RCC 7860 (cell line): ENCODE measurements around the gene TTC6.

Experiments used
- DNase-seq: peaks from one replicate; pipeline ENCODE4 v3.0.0-alpha.2; 2015; ENCODE audit warnings: low spot score
- FAIRE-seq: peaks from 2 replicates; lab custom pipeline; 2012; peaks lifted over from hg19 to GRCh38; lab: Jason Lieb, UNC

TTC6 gene

DNA sequence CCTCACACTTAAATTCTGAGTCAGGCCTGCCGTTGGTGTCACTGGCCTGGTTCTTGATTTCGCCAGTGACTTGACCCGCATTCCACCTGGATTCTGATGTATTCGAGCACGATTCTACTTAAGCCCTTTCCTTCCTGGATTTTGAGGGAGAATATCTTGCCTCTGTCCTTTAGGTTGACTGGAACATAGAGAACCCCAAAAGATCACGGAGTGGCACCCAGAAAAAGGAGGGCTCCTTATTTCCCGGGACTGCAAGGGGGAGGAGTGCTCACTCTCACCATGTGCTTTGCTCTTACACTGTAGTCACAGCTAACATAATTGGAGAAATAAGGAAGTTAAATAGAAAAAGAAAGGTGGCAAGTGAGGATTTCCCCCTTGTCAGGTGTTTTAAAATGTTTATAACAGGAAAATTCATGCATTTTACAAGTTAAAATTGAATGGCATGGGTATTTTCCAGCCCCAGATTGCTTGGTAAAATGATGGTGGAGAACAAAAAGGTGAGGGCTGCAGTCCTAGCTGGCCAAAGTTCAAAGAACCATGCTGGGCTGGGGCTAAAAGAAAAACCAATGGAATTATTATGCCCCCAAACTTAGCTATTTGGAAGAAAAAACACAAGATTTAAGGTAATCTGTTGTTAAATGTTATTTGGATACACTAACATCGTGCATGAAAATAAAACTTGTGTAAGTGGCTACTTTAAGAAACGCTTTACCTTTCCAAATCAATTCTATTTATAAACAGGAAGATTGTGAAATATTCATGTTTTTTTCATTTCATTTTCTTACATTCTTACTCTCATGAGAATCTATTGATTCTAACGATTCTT, 9.2 kb upstream of the TTC6 start:
- no peak for FAIRE-seq
- no peak for DNase-seq

DNA sequence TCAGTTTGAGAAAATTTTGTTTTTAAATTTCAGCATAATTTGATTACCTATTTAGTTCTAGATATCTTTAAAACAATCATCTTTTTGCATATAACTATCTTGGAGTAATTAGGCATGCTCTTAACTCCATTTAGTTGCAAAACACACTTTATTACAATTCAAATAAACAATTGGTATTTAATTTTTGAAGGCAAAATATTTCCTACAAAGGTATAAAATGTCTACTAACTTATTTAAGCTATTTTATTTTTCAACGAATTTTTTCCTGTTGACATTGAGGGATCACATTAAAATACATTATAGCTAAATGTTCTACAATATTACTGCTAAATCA, 8.7 kb upstream of the TTC6 start:
- FAIRE-seq (no peak), DNase-seq (no peak)

DNA sequence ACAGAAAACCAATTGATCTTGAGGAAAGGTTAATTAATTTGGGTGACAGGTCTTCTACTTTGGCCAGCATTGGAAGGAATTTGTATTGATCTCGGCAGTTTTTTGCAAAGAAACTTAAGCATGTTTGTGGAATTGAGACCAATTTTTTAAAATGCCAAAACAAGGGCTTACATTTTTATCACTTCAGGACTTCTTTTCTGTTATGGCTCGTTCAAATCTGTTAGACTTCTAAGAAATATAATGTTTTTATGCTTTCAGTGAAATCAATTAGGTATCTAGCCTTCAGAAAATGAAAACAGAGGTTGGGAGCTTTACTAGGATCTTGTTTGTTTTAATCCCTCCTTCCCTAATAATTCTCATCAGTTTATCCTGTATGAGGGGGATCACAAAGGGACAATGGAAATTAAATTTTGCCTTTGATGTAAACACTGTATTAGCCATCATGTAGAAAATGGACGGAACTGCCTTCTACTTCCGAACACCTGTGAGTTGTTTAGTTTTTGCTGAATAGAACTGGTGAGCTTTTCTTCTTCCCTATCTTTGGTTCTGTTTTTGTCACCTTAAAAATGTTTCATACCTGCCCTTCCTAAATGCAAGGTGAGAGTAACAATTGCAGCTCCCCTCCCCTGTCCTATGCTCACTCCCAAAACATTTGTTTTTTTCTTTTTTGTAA, 8.2 kb upstream of the TTC6 start:
- FAIRE-seq: no peak
- DNase-seq: no peak

DNA sequence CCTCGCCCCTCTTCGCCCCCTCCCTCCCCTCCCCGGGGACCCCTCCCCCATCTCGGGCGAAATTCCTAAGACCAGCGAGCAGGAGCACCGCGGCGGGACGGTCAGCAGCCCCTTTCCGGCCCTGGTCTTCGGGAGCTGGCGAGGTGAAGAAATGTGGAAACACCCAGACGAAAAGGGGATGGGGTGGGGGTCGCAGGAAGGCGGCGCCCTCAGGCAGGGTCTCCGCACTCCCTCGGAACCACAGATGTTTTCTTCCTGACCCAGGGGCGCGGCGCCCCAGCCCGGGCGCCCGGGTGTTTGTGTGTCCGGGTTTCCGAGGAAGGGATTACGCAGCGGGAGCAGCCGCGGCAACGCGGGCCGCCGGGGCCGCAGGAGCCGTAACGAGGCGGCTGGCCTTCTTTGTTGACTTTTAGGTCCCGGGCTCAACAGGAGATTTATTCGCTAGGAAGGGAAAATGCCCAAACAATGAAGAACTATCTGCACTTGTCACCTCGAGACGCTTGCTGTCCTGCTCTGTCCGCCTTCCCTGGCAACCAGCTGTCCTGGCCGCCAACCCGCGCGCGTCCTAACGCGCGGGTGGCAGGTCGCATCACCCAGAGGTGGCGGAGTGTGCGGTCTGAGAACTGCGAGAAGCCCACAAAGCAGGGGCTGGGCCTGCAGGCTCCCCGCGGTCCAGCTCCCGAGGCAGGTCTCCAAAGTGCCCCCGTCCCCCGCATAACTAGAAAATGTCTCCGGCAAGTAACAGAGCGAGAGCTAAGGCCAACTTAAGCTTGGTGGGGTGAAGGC, 7.4 kb upstream of the TTC6 start:
- no peak for DNase-seq
- FAIRE-seq: no peak

DNA sequence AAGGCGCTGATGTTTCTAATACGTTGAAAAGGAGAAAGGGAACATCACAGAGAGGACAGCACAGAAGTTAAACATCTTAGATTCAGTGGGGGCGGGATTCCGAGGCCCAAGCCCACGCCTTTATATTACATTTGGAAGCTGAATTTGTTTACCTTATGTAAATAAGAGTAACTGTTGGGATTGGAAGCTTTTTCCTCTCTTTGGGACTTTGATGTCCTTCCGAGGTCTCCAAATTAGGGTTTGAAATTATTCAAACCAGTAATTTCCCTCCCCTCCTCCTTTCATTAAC, 6.8 kb upstream of the TTC6 start:
- FAIRE-seq (no peak), DNase-seq (no peak)

DNA sequence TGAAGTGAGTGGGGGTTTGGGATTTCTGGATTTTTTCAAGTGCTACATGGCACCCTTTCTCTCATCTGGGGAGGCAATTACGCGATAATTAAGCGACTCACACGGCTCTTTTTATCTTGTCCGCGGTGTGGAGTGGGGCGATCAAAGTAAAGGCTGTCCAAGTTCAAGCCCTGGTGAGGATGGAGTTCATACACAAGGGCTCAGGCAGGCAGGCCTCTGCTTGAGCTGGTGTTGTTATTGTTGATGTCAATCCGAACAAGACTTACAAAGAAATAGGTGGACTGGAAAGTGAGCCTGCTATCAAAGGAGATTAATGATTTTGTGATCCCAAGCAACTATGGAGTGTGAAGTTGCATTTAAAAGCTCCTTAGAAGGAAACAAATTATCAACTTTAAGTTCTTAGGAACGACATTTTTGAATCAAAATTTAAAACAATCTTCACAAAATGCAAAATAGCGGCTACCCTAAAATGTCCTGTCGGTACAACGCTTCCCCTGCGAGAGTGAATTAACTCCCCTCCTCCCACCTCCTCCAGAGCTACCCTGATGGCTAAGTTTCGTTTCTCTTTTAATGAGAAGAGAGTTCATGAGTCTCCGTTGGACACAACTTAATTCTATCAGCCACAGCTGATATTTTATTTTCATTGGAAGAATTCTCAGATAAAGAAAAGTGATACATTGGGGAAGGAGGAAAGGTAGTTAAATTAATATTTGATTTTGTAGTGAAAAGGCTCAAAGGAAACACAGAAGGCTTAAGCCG, 6.3 kb upstream of the TTC6 start:
- FAIRE-seq: no peak
- DNase-seq: no peak

DNA sequence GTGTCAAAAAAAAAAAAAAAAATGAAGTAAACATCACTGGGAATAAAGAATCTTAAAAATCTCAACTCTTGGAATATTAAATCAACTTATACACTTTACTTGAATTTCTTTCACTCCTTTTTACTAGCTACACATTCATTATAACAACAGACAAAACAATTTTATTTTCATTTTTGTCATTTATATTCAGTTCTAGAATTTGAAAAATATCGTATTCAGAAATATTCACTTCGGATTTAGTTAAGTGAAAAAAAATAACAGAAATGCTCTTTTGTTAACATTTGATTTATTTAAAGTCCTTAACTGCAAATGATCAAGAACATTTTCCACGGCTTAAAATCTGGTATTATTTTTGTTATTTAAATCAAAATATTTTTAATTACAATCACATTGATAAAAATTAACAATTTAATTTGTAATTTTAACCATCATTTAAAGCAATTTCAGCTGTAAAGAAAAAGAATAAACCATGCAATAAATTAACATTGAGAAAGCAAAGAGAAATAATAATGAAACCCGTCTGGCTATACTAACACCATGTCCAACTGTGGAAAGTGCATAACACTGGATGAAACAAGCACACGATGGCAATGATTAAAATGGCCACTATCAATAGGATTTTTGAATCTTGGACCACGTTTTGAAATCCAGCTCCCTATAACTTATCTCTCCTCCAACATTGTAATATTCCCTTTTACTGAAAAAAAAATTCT, 5.6 kb upstream of the TTC6 start:
- no peak for FAIRE-seq
- no peak for DNase-seq

DNA sequence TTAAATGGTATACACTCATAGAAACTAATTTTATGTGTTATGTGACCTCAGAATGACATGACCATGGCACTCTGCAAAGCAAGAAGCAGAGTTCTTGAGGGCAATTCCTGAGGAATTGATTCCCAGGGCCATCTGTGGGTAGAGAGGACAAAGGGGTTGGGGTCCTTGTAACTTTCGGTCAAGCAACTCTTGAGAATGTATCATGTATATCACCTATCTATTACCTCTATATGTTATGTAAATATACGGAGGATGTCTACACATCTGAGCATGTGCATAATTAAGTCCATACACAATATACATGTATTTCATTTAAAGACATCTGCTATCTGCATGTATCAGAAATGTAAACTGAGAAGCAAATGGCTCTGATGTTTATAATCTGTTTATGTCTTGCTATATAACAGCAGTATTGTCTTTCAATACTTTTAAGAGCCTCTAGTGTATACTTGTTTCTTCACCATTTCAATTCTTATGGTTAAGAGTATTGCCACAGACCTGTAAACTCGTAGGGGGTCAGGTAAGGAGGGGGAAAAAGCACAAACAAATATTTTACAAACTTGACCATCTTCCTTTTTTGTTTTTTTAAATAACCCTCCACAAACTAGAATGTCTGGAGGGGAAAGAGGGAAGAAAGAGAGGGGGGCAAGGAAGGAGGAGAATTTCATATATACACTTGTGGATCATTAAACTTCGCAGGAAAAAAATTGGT, 4.8 kb upstream of the TTC6 start:
- DNase-seq (no peak), FAIRE-seq (no peak)

DNA sequence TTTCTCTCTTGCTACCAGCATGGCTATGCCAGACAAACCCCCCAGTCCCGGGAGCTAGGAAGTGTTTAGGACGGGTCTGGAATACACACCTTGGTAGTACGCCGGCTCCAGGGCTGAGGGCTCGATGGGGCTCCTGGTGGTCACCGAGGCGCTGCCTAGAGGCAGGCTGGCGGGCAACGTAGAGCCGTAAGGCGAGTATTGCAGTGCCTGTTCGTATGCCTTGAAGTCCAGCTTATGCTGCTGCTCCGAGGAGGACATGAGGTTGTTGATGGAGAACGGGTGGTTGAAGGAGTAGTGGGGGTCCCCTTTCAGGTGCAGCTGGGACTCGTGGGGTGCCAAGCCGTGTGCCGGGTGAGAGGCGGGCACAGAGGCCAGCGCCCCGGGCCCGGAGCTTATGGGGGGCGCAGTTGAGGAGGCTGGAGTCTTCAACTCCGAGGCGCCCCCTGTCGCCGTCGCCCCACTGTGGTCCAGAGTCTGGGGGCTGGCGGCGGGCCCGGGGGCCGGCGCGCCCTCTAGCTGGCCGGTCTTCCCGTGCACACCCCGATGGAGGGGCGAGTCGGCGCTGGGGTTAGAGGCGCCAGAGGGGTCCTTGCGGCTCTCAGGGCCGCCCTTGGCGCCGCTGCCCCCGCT, 4.0 kb upstream of the TTC6 start:
- FAIRE-seq (no peak), DNase-seq (no peak)

DNA sequence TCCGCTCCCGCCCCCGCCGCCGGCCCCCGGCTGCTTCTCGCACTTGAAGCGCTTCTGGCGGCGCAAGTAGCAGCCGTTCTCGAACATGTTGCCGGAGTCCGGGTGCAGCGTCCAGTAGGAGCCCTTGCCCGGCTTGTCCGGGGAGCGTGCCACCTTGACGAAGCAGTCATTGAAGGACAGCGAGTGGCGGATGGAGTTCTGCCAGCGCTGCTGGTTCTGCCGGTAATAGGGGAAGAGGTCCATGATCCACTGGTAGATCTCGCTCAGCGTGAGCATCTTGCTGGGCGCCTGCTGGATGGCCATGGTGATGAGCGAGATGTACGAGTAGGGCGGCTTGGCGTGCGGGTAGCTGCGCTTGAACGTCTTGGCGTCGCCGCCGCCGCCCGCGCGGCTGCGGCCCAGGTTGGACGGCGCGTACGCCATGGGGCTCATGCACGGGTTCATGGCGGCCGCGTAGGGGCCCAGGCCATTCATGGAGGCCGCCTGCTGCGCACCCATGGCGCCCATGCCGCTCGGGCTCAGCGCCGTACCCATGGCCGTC, 3.4 kb upstream of the TTC6 start:
- DNase-seq: no peak
- no peak for FAIRE-seq

DNA sequence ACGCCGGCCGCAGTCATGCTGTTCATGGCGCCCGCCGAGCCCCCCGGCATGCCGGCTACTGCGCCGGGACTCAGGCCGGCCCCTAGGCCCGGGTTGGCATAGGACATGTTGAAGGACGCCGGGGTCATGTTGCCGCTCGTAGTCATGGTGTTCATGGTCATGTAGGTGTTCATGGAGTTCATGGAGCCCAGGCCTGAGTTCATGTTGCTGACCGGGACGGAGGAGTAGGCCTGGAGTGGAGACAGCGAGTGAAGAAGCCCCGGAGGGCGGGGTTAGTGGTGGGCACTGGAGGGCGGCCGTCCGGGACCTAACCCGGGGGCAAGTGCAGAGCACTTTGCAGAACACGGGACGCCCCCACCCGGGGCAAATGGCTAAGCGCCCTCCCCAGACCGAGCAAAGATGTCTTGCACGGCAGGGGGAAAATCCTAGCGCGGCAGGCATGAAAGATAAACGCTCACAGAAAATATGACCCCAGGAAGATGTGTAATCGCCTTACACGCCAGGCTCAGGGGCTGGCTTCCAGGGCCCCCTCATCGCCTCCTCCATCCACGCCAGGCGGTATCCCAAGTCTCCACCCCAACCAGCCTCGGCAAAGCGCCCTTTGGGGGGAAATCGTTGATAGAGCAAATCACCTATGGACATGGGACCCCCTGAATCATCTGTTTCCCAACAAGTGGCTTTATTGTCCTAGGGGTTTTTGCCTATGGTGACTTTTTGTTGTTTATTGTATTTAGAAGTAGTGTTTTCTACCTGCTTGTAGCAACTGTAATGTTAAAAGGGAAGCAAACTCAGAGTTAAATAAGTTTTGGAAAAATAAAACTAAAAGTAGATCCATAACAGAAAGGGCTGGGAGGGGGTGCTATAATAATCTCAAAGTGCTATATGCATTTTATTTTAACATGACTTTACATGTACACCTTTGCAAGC, 2.7 kb upstream of the TTC6 start:
- DNase-seq: no peak
- no peak for FAIRE-seq

DNA sequence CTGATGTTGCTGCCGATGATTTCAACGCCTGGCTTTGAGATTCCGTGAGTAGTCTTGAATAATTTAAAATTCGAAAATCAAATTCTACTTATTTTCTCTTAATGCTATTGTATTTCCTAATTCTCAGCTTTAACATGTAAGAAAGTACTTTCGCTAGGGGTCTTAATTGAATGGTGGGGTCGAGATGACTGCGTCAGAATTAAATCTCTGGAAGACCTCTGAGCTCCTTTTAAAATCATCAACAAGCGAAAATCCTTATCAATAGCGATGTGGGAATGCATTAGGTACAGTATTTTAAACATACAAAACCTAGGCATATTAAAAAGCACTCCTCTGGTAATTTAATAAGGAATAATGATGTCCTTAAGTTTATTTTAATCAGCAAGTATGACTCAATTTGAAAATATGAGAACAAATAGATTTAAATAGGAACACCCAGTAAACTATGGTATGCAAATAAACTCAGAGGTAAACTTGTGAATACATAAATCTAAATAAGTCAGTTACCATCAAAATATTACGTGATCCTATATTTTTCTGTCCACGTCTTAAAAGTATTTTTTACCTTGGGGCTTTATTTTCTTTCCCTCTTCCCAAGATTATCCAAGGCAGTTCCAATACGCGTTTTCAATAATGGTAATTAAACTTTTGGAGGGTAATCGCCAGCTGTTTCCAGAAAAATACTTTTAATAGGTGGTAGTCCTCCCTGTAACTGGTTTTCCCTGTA, 1.8 kb upstream of the TTC6 start:
- DNase-seq: no peak

DNA sequence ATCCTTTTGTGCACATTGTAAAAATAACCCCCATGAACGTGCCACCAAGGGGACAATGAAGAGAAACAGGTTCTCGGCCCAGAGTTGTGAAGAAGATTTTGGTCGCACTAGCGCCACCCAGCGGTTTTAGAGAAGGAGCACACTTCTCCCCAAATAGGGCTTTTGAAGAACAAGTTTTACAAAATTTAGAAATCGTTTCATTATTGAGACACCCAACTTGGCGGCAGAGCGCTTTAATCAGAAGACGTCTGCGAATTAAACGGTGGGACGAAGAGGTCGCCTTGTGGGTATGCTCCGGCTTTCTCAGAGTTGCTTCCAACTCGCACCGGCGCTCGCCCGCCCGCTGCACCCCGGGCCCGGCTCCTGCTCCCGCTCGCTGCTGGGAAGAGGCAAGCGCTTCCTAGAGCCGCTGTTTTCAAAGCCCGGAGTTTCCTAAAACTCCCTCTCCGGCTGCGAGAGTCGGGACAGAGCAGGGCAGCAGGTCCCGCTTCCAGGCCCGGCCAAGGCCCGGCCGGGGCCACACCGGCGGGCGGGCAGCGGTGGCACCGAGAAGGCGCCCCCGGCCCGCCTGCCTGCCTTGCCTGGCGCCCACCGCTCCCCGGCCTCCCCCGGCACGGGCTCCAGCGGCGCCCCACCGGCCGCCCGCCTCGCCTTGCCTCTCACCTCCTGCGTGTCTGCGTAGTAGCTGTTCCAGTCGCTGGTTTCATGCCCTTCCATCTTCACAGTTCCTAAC, 1.0 kb upstream of the TTC6 start:
- DNase-seq (peak; percentile 47), FAIRE-seq (no peak)

More for the DNA sequence above, 1.8 kb upstream of the TTC6 start:
- FAIRE-seq: no peak

DNA sequence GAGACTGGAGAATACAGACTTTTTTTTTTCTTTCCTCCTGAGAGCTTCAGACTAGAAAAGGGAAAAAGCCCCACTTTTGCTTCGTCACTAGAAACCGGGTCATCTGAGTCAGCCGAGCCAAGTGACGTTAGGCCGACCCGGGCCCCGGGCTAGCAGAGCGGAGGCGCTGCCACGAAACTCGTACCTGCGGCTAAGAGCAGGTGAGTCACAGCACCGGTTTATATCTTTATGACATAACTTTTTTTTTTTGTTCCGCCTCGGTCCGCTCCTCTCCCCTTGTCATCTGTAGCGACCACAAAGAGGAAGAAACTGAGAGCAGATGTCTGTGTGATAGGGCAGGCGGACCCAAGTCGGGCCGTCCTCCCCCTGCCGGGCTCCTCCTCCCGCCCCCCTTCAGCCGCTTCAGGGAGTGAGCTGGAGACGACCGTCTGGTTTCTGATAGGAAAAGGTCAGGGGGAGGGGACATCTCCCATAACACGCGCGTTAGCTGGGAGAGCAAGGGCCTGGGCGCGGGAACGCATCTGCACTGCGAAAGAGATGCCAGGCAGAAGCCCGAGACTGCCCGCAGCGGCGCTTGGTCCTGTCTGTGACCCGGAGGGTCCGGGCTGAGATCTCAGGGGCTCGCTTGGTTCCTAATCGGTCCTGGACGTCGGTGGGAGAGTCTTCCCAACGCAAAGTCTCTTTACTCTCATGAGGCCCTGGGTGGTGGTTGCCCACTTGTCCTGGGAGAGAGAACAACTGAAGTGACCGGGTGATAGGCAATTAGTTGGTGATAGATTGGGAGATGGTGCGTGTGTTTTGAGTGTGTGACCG, 586 bp downstream of the TTC6 start:
- peak; percentile 56 for DNase-seq
- no peak for FAIRE-seq

DNA sequence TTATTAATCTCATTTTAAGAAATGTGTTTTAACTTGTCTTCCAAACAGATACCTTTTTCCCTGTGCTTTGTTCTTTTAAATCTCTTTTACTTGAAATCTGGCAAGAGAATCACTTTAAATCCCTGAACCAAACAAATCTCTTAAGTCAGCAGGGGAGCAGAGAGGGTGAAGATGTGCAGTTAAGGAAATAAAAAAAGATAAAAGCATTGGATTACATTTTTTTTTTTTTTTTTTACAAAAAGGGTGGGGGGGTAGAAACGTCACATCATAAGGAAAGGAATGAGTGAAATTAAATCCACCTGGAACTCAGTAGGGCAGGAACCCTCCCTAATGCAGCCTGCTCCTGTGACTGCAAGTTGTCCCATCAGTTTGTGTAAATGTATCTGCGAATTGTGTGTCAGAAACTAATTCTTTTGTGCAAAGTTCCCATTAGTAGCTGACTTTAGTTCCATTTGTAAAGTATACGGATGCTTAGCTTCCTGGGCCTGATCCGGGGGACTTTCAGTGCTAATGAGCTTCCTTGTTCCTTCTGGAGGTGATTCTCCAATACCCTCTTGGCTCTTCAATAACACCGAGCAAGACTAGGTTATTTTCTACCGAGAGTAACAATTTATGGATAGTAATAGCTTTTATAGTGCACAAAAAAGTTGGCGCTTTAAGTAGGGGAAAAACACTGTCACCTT, 1.5 kb downstream of the TTC6 start:
- FAIRE-seq: no peak
- DNase-seq: no peak

DNA sequence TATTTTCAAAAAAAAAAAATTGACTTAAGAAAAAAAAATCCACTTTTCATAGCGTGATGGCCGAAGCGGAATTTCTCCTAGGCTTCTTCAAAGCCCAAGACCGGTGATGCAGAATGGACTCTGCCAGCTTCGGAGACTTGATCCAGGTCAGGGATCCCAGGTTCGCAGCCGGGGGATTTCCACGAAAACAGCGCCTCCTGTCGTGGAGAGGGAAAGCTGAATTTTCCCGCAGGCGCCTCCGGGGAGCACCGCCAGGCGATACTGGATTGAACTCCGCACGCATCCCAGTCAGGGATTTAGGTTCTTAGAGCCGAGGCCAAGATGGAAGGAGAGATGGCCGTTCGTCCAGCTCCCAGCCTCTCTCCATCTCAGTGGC, 2.1 kb downstream of the TTC6 start:
- DNase-seq (no peak), FAIRE-seq (no peak)
